ENCODE data around the gene SETD1A.

The SETD1A gene

DNA sequence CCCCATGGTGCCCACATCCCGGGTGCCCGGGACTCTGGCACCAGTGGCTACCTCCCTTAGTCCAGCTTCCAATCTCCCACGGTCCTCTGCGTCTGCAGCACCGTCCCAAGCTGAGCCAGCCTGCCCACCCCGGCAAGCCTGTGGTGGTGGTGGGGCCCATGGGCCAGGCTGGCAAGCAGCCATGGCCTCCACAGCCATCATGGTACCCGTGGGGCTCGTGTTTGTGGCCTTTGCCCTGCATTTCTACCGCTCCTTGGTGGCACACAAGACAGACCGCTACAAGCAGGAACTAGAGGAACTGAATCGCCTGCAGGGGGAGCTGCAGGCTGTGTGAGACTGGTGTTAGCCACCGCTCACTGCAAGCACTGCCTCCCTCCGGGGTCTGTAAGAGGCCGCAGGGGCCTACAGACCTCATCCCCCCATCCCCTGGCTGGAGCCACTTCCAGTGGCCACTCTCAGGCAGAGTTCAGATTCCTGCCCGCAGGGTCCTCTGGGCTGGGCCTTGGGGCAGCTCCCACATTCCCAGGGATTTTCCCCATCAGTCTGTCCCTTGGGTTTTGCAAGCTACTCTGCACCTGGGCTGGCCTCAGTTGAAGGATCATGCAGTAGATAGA, 3.9 kb upstream of the SETD1A start:
- DNase-seq (ENCODE audit: low read depth in 2 of 2): peak; percentile 45 to 52

GRCh38 chr16:30954993-30955392, 2.6 kb upstream of the SETD1A start:
- no peak for DNase-seq (ENCODE audit: low read depth in 2 of 2)

- DNase-seq (ENCODE audit: low read depth in 2 of 2): peak; percentile 84 to 92
Observed at GRCh38 chr16:30956601-30957455, 726 bp upstream of the SETD1A start.

GRCh38 chr16:30958175-30959079, 873 bp downstream of the SETD1A start:
- no peak for DNase-seq (ENCODE audit: low read depth in 2 of 2)

GRCh38 chr16:30961384-30961783, 3.8 kb downstream of the SETD1A start:
- no peak for DNase-seq (ENCODE audit: low read depth in 2 of 2)

- DNase-seq (ENCODE audit: low read depth in 2 of 2): no peak
Observed at GRCh38 chr16:30963925-30964511, 6.5 kb downstream of the SETD1A start.

DNA sequence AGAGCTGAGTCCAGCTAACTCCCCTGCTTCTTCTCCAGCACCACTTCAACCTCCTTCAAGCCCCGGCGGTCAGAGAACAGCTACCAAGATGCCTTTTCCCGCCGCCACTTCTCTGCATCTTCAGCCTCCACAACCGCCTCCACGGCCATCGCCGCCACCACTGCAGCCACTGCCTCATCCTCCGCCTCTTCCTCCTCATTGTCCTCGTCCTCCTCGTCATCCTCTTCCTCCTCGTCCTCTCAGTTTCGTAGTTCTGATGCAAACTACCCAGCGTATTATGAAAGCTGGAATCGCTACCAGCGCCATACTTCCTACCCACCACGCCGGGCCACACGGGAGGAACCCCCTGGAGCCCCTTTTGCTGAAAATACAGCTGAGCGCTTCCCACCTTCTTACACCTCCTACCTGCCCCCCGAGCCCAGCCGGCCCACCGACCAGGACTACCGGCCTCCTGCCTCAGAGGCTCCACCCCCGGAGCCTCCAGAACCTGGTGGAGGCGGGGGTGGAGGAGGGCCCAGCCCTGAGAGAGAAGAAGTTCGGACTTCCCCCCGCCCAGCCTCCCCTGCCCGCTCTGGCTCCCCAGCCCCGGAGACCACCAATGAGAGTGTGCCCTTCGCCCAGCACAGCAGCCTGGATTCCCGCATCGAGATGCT, 7.1 kb downstream of the SETD1A start:
- DNase-seq (ENCODE audit: low read depth in 2 of 2): no peak

DNA sequence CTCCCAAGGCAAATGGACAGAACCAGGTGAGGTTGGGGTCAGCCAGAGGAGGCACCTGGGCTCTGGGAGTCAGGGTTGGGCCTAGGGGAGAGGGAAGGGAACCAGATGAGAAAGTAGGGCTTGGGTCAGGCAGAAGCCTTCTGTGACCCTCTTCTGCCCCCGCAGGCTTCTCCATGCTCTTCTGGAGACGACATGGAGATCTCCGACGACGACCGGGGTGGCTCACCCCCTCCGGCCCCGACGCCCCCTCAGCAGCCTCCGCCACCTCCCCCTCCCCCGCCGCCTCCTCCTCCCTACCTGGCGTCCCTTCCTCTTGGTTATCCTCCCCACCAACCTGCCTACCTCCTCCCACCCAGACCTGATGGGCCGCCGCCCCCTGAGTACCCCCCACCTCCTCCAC, 7.9 kb downstream of the SETD1A start:
- no peak for DNase-seq (ENCODE audit: low read depth in 2 of 2)

DNA sequence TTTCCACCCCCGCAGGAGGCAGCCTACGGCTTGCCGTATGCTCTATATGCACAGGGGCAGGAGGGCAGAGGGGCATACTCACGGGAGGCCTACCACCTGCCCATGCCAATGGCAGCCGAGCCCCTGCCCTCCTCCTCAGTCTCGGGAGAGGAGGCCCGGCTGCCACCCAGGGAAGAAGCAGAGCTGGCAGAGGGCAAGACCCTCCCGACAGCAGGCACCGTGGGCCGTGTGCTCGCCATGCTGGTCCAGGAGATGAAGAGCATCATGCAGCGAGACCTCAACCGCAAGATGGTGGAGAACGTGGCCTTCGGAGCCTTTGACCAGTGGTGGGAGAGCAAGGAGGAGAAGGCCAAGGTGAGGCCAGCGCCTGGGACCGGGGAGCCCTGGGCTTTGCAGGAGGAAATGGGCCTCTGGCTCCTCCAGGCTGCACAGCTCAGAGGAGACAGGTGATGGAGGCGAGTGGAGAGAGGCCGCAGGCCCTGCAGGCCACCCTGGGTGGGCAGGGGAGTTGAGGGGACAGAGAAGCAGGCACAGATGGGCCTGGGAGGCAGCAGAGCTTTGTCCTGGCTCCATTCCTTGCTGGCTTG, 8.6 kb downstream of the SETD1A start:
- no peak for DNase-seq (ENCODE audit: low read depth in 2 of 2)

GRCh38 chr16:30967795-30968194, 10.2 kb downstream of the SETD1A start:
- DNase-seq (ENCODE audit: low read depth in 2 of 2): no peak

DNA sequence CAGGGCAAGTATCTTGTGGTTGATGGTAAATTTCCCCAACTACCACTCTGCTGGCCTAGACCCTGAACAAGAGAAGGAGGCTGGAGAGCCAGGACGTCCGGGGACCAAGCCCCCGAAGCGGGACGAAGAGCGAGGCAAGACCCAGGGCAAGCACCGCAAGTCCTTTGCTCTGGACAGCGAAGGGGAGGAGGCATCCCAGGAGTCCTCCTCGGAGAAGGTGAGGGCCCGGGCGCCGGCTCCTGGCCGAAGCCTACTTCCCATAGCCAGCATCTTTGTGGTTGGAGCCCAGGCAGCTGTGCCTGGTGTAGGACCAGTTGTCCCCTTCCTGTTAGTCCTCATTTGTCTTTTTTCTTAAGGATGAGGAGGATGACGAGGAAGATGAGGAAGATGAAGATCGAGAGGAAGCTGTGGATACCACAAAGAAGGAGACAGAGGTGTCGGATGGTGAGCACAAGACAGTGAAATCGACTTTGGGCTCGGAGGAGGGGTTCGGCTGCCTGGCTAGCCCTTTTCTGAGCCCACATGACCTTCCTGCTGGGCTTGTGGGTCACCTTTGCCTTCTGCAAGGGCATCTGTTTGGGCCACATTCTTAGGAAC, 11.8 kb downstream of the SETD1A start:
- DNase-seq (ENCODE audit: low read depth in 2 of 2): no peak

- no peak for DNase-seq (ENCODE audit: low read depth in 2 of 2)
Observed at GRCh38 chr16:30971298-30971697, 13.7 kb downstream of the SETD1A start.

GRCh38 chr16:30972872-30973271, 15.3 kb downstream of the SETD1A start:
- DNase-seq (ENCODE audit: low read depth in 2 of 2): no peak

- no peak for DNase-seq (ENCODE audit: low read depth in 2 of 2)
Observed at GRCh38 chr16:30974348-30974747, 16.8 kb downstream of the SETD1A start.

GRCh38 chr16:30976486-30976885, 18.9 kb downstream of the SETD1A start:
- no peak for DNase-seq (ENCODE audit: low read depth in 2 of 2)

DNA sequence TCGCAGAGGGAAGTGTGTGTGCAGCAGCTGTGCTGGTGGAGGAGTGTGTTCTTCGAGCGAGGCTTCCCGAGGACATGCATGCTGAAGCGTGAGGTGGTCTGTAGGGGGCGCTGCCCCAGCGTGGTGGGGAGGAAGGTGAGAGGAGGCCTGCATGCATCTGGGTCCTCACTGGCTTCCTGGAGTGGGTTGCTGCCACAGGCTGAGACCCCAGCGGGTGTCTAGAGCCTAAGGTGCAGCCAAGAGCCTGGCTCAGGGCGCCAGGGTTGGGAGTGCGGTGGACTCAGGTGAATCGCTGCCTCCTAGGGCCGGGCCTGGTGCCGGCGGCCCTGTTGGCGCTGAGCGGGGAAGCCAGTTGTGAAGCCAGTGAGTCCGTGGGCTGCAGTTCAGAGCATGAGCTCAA, 19.9 kb downstream of the SETD1A start:
- no peak for DNase-seq (ENCODE audit: low read depth in 2 of 2)

GRCh38 chr16:30979170-30980022, 21.8 kb downstream of the SETD1A start:
- no peak for DNase-seq (ENCODE audit: low read depth in 2 of 2)

DNA sequence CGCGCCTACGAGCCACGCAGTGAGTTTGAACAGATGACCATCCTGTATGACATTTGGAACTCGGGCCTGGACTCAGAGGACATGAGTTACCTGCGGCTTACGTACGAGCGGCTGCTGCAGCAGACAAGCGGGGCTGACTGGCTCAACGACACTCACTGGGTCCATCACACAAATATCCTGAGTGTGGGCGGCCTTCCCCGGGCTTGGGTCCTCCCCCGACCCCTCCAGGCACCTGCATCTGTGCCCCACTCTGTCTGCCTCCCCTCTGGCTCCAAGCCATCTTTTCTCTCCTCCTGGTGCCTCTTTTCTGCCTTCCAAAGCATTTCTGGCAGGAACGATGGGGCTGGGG, 22.4 kb downstream of the SETD1A start:
- no peak for DNase-seq (ENCODE audit: low read depth in 2 of 2)

DNA sequence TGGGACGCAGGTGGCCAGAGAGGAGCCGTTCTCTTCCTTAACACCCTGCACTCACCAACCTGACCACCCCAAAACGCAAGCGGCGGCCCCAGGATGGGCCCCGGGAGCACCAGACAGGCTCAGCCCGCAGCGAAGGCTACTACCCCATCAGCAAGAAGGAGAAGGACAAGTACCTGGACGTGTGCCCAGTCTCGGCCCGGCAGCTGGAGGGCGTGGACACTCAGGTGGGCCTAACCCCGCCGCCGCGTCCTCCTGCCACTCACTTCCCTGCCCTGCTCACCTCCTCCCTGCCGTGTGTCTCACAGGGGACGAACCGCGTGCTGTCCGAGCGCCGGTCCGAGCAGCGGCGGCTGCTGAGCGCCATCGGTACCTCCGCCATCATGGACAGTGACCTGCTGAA, 22.9 kb downstream of the SETD1A start:
- no peak for DNase-seq (ENCODE audit: low read depth in 2 of 2)

DNA sequence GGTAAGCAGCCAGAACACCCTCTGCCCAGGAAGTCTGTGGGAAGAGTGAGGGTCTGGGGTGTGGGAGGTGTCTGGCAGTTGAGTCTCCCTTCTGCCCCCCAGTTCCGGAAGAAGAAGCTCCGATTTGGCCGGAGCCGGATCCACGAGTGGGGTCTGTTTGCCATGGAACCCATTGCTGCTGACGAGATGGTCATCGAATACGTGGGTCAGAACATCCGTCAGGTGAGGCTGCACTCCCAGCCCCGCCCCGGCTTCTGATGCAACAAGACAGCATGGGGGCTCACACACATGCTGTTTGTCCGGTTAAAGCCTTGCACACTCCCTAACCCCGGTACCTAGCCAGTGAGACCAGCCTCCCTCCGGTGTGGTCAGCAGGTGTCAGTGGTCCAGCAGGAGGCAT, 23.4 kb downstream of the SETD1A start:
- DNase-seq (ENCODE audit: low read depth in 2 of 2): no peak

All from stimulated activated CD4-positive, alpha-beta T cell treated with anti-CD3 and anti-CD28 coated beads, Interleukin-1b, Interleukin-23, amount 100 ng/mL, for 4 hours (primary cell).